Measurements from ENCODE around the gene PML. TPM values are rescaled to one million over a fixed set of nuclear protein-coding genes. Genes with fewer than 3 reads are reported as not detected.

PML gene
- total RNA-seq, 4 donors from 2014 or later = 24.1 to 75.1 (median 52.1) TPM

DNA sequence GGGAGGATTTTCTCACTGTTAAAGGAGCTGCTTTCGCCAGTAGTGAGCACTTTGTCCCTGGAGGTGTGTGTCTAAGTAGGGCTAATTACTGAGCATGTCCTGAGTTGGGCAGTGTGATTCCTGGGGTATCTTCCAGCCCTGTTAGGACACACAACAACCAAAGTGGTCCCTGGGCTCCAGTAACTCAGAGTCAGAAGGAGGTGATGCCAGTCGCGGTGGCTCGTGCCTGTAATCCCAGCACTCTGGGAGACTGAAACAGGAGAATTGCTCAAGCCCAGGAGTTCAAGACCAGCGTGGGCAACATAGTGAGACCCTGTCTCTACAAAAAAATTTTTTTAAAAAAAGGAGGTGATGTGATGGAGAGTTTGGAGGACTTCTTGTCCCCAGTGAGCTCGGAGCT lies 37.5 kb downstream of the PML start:
- ATAC-seq = no peak
- no peak overlapping the region for H3K27ac ChIP-seq
- no peaks in the 10 kb centered on the region for H3K9me3 ChIP-seq
- WGBS, 2 donors (ENCODE audit: low coverage in 1 of 2) = 80 to 100% methylated on average over 1 to 2 of the region's 6 CpGs
- H3K36me3 ChIP-seq = peaks cover 0 to 83% of the 10 kb centered on the region in 2 donors
- TF ChIP-seq POLR2AphosphoS5 (IDR thresholded peaks at IDR 0.05) (no peak), POLR2A (IDR thresholded peaks at IDR 0.05) (no peak), EP300 (IDR thresholded peaks at IDR 0.05) (no peak)
- TF ChIP-seq, protein P1, sequence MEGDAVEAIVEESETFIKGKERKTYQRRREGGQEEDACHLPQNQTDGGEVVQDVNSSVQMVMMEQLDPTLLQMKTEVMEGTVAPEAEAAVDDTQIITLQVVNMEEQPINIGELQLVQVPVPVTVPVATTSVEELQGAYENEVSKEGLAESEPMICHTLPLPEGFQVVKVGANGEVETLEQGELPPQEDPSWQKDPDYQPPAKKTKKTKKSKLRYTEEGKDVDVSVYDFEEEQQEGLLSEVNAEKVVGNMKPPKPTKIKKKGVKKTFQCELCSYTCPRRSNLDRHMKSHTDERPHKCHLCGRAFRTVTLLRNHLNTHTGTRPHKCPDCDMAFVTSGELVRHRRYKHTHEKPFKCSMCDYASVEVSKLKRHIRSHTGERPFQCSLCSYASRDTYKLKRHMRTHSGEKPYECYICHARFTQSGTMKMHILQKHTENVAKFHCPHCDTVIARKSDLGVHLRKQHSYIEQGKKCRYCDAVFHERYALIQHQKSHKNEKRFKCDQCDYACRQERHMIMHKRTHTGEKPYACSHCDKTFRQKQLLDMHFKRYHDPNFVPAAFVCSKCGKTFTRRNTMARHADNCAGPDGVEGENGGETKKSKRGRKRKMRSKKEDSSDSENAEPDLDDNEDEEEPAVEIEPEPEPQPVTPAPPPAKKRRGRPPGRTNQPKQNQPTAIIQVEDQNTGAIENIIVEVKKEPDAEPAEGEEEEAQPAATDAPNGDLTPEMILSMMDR (IDR thresholded peaks at IDR 0.05) = no peak
- no peaks in the 10 kb centered on the region for H3K27me3 ChIP-seq
- peaks cover 0 to 35% (median 7%) of the 10 kb centered on the region in 3 donors for H3K4me1 ChIP-seq
- no peak overlapping the region for H3K4me3 ChIP-seq

- H3K4me3 ChIP-seq = no peak overlapping the region
- H3K9me3 ChIP-seq = no peaks in the 10 kb centered on the region
- TF ChIP-seq EP300 (IDR thresholded peaks at IDR 0.05) (no peak), POLR2AphosphoS5 (IDR thresholded peaks at IDR 0.05) (no peak), POLR2A (IDR thresholded peaks at IDR 0.05) (no peak)
- TF ChIP-seq, protein P1 (IDR thresholded peaks at IDR 0.05) = no peak
- peaks cover 0 to 34% (median 3%) of the 10 kb centered on the region in 3 donors for H3K4me1 ChIP-seq
- H3K36me3 ChIP-seq = peaks cover 0 to 83% of the 10 kb centered on the region in 2 donors
- no CpG with 5 or more reads among the region's 16 CpGs for WGBS, 2 donors (ENCODE audit: low coverage in 1 of 2)
- H3K27me3 ChIP-seq = no peaks in the 10 kb centered on the region
- ATAC-seq = no peak
- no peak overlapping the region for H3K27ac ChIP-seq
Measured at GRCh38 chr15:74032606-74033561, 38.4 kb downstream of the PML start.

GRCh38 chr15:74034206-74034755 lies 39.8 kb downstream of the PML start:
- no peaks in the 10 kb centered on the region for H3K9me3 ChIP-seq
- H3K4me1 ChIP-seq = peaks cover 0 to 36% (median 4%) of the 10 kb centered on the region in 3 donors
- H3K4me3 ChIP-seq = no peak overlapping the region
- H3K27ac ChIP-seq = no peak overlapping the region
- no peak for ATAC-seq
- 70 to 80% methylated on average over 2 to 4 of the region's 10 CpGs for WGBS, 2 donors (ENCODE audit: low coverage in 1 of 2)
- no peak for TF ChIP-seq EP300 (IDR thresholded peaks at IDR 0.05)
- TF ChIP-seq POLR2A (IDR thresholded peaks at IDR 0.05) = no peak
- TF ChIP-seq, protein P1 (IDR thresholded peaks at IDR 0.05) = no peak
- TF ChIP-seq POLR2AphosphoS5 (IDR thresholded peaks at IDR 0.05) = no peak
- peaks cover 0 to 83% of the 10 kb centered on the region in 2 donors for H3K36me3 ChIP-seq
- no peaks in the 10 kb centered on the region for H3K27me3 ChIP-seq

DNA sequence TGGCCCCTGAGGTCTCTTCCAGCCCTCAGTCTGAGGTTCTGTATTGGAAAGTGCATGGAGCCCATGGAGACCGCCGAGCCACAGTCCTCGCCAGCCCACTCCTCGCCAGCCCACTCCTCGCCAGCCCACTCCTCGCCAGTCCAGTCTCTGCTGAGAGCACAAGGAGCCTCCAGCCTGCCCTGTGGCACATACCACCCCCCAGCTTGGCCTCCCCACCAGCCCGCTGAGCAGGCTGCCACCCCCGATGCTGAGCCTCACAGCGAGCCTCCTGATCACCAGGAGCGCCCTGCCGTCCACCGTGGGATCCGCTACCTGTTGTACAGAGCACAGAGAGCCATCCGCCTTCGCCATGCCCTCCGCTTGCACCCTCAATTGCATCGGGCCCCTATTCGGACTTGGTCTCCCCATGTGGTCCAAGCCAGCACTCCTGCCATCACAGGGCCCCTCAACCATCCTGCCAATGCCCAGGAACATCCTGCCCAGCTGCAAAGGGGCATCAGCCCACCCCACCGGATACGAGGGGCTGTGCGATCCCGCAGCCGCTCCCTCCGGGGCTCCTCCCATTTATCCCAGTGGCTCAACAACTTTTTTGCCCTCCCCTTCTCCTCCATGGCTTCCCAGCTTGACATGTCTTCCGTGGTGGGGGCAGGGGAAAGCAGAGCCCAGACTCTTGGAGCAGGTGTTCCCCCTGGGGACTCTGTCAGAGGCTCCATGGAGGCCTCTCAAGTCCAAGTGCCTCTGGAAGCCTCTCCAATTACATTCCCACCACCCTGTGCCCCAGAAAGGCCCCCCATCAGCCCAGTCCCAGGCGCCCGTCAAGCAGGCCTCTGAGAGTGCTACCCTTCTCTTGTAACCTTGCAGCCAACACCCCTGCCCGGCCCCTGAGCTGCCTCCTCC lies 40.9 kb downstream of the PML start:
- peaks cover 0 to 73% of the 10 kb centered on the region in 2 donors for H3K36me3 ChIP-seq
- H3K27me3 ChIP-seq = no peaks in the 10 kb centered on the region
- H3K27ac ChIP-seq = no peak overlapping the region
- H3K4me1 ChIP-seq = peaks cover 0 to 47% (median 14%) of the 10 kb centered on the region in 3 donors
- ATAC-seq = no peak
- no peaks in the 10 kb centered on the region for H3K9me3 ChIP-seq
- WGBS, 2 donors (ENCODE audit: low coverage in 1 of 2) = 78 to 82% methylated on average over 3 to 8 of the region's 28 CpGs
- no peak overlapping the region for H3K4me3 ChIP-seq
- TF ChIP-seq POLR2A (IDR thresholded peaks at IDR 0.05) (no peak), POLR2AphosphoS5 (IDR thresholded peaks at IDR 0.05) (no peak), EP300 (IDR thresholded peaks at IDR 0.05) (no peak)
- TF ChIP-seq, protein P1 (IDR thresholded peaks at IDR 0.05) = no peak
